Hepatocyte (in vitro differentiated cells): ENCODE results near the gene CUBN. TPM values are rescaled to one million over a fixed set of nuclear protein-coding genes. Genes with fewer than 3 reads are reported as not detected.

Experiments
- DNase-seq: peaks from one replicate; pipeline ENCODE4 v3.0.0-alpha.2; 2016; ENCODE audit warnings: low spot score
- H2AFZ ChIP-seq: fragments of 200-600 bp; sonication (generic); 2 replicates; pipeline ENCODE4 v1.6.0; 2016; ENCODE audit warnings: antibody characterized with exemption, mild to moderate bottlenecking
- H3K27ac ChIP-seq: fragments of 200-600 bp; sonication (generic); 2 replicates; pipeline ENCODE4 v1.5.1; 2016; ENCODE audit warnings: mild to moderate bottlenecking
- H3K27me3 ChIP-seq: fragments of 200-600 bp; sonication (generic); 2 replicates; pipeline ENCODE4 v1.6.1; 2016
- H3K36me3 ChIP-seq: fragments of 200-600 bp; sonication (generic); replicated peaks from 2 replicates; pipeline ENCODE4 v1.5.1; 2016; ENCODE audit warnings: low read depth; ENCODE audit not compliant: insufficient read depth
- H3K4me1 ChIP-seq: fragments of 200-600 bp; sonication (generic); 2 replicates; pipeline ENCODE4 v1.5.1; 2016; ENCODE audit warnings: mild to moderate bottlenecking, moderate library complexity; ENCODE audit not compliant: insufficient read depth
- H3K4me2 ChIP-seq: fragments of 200-600 bp; sonication (generic); 2 replicates; pipeline ENCODE4 v1.6.0; 2016
- H3K4me3 ChIP-seq: fragments of 200-600 bp; sonication (generic); 2 replicates; pipeline ENCODE4 v1.5.1; 2016; ENCODE audit warnings: mild to moderate bottlenecking
- H3K79me2 ChIP-seq: fragments of 200-600 bp; sonication (generic); 2 replicates; pipeline ENCODE4 v1.6.0; 2017; ENCODE audit warnings: mild to moderate bottlenecking
- H3K9me2 ChIP-seq: fragments of 200-600 bp; sonication (generic); replicated peaks from 2 replicates; pipeline ENCODE4 v1.6.0; 2017; ENCODE audit warnings: mild to moderate bottlenecking; ENCODE audit not compliant: insufficient read depth
- H3K9me3 ChIP-seq: fragments of 200-600 bp; sonication (generic); 2 replicates; pipeline ENCODE4 v1.5.1; 2016; ENCODE audit warnings: low read depth, mild to moderate bottlenecking
- H4K20me1 ChIP-seq: fragments of 200-600 bp; sonication (generic); 2 replicates; pipeline ENCODE4 v1.6.0; 2016; ENCODE audit warnings: mild to moderate bottlenecking; ENCODE audit not compliant: insufficient read depth, poor library complexity, severe bottlenecking
- EZH2 ChIP-seq: fragments of 200-600 bp; sonication (generic); IDR thresholded peaks from 2 replicates; pipeline ENCODE4 v1.6.1; 2016; ENCODE audit warnings: antibody characterized with exemption, mild to moderate bottlenecking, borderline replicate concordance
- EZH2phosphoT487 ChIP-seq: fragments of 200-600 bp; sonication (generic); IDR thresholded peaks from one replicate; pipeline ENCODE4 v1.6.1; 2018; ENCODE audit warnings: antibody characterized with exemption, mild to moderate bottlenecking, low read depth, moderate library complexity; ENCODE audit not compliant: unreplicated experiment, severe bottlenecking
- WGBS: methylation state at CpG from one replicate; pipeline ENCODE4 v1.1.6; 2016; ENCODE audit warnings: low lambda C conversion rate; ENCODE audit errors: missing lambda C conversion rate; 5-methylcytosine and 5-hydroxymethylcytosine counted together
- polyA plus RNA-seq: library from polyadenylated mRNA; unstranded; fragments of >200 nt; fragmentation: Nextera tagmentation; extraction: Ambion mirVana; gene quantifications from 2 replicates; pipeline ENCODE4 v1.2.1, GENCODE V29; 2016
- total RNA-seq: library from RNA; depleted of rRNA; stranded (reverse); fragments of >200 nt; gene quantifications from 2 replicates; pipeline ENCODE4 v1.2.3, GENCODE V29; 2014
- TF ChIP-seq, protein P1 (sequence below): fragments of 200-600 bp; sonication (generic); IDR thresholded peaks from 2 replicates; pipeline ENCODE4 v1.5.1; 2016; ENCODE audit warnings: antibody characterized with exemption, mild to moderate bottlenecking; ENCODE audit not compliant: poor library complexity

Gene CUBN
- total and polyA plus RNA-seq, 2 experiments from 2014 or later: 2.0 to 10.6 TPM

DNA sequence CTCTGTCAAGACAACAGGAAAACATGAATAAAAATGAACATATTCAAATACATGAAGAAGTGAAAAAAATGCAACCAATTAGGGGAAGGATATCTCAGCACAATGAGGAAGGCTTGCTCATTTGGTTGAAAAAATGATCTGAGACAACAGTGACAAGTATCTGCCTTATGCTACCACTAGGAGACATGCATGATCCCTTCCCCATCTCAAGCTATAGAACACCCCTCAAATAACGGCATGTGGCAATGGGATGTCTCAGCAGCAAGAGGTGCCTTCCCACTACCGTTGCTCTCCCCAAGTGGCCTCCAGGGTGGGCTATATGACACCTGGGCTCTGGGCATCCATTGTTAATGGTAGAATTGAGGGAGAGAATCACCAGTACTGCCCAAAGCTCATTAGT is 214.3 kb downstream of the CUBN start:
- Histone ChIP-seq H3K9me3 (no peaks in the 10 kb centered on the region), H3K4me1 (no peaks in the 10 kb centered on the region), H3K79me2 (no peaks in the 10 kb centered on the region), H3K4me3 (no peak overlapping the region), H3K4me2 (no peak overlapping the region), H3K27me3 (no peaks in the 10 kb centered on the region), H3K27ac (no peak overlapping the region), H3K9me2 (no peaks in the 10 kb centered on the region), H3K36me3 (no peaks in the 10 kb centered on the region), H4K20me1 (no peaks in the 10 kb centered on the region), H2AFZ (no peak overlapping the region)
- 77% methylated on average over 2 of the region's 2 CpGs for WGBS
- DNase-seq: no peak
- TF ChIP-seq, protein P1, sequence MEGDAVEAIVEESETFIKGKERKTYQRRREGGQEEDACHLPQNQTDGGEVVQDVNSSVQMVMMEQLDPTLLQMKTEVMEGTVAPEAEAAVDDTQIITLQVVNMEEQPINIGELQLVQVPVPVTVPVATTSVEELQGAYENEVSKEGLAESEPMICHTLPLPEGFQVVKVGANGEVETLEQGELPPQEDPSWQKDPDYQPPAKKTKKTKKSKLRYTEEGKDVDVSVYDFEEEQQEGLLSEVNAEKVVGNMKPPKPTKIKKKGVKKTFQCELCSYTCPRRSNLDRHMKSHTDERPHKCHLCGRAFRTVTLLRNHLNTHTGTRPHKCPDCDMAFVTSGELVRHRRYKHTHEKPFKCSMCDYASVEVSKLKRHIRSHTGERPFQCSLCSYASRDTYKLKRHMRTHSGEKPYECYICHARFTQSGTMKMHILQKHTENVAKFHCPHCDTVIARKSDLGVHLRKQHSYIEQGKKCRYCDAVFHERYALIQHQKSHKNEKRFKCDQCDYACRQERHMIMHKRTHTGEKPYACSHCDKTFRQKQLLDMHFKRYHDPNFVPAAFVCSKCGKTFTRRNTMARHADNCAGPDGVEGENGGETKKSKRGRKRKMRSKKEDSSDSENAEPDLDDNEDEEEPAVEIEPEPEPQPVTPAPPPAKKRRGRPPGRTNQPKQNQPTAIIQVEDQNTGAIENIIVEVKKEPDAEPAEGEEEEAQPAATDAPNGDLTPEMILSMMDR: no peak
- no peak for TF ChIP-seq EZH2phosphoT487
- TF ChIP-seq EZH2: no peak

DNA sequence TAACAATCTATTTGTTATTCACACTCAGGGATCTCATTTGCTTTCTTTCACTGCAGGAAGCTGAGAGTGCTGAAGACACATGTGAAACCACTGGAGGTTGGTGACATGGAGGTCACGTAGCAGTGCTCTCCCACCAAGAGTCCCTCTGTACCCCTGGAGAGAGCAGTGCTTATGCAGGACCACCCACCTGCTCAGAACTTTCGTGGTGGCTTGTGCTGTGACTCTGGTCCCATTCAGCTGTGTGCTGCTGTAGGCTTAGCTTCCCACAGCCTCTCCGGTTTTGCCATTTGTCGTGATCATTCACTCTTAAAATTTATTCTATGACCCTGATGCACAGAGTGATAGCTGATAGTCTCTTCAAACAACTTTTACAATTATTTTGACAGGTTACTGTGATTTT is 216.3 kb downstream of the CUBN start:
- Histone ChIP-seq H3K79me2 (no peaks in the 10 kb centered on the region), H2AFZ (no peak overlapping the region), H3K36me3 (no peaks in the 10 kb centered on the region), H4K20me1 (no peaks in the 10 kb centered on the region), H3K4me2 (no peak overlapping the region), H3K4me1 (no peaks in the 10 kb centered on the region), H3K27me3 (no peaks in the 10 kb centered on the region), H3K9me2 (no peaks in the 10 kb centered on the region), H3K9me3 (no peaks in the 10 kb centered on the region), H3K27ac (no peak overlapping the region), H3K4me3 (no peak overlapping the region)
- TF ChIP-seq, protein P1: no peak
- TF ChIP-seq EZH2: no peak
- no peak for TF ChIP-seq EZH2phosphoT487
- 84% methylated on average over 4 of the region's 4 CpGs for WGBS
- DNase-seq: no peak

DNA sequence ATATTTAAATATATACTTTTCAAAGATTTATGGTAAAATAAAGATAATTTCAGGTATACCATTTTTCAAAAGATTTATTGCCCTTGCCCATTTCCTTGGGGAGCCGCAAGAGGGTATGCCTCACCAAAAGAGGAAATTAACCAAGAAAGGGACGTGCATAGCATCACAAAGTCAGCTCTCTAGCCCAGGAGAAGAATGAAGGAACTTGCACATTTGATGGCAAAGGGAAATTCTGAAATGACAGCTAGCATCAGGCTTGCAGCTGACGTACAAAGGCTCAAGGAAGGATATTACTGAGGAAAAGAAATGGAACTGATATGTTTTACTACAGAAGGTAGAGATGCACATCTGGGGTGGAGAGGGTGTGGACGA is 218.8 kb downstream of the CUBN start:
- Histone ChIP-seq H4K20me1 (no peaks in the 10 kb centered on the region), H3K9me3 (no peaks in the 10 kb centered on the region), H3K27ac (no peak overlapping the region), H3K9me2 (no peaks in the 10 kb centered on the region), H3K27me3 (no peaks in the 10 kb centered on the region), H3K79me2 (no peaks in the 10 kb centered on the region), H3K4me3 (no peak overlapping the region), H3K4me2 (no peak overlapping the region), H2AFZ (no peak overlapping the region), H3K4me1 (no peaks in the 10 kb centered on the region), H3K36me3 (no peaks in the 10 kb centered on the region)
- 96% methylated on average over 4 of the region's 4 CpGs for WGBS
- DNase-seq: no peak
- TF ChIP-seq, protein P1: no peak
- TF ChIP-seq EZH2phosphoT487: no peak
- no peak for TF ChIP-seq EZH2
